HEK293 (cell line): ENCODE data around the gene MYL4.
A peak's percentile ranks its signal among the peaks of the same experiment; 100 is the strongest.

ENCODE experiments used
- CTCF ChIA-PET: fragments of 350-600 bp; formaldehyde crosslinking; extraction: SDS; loops from one replicate; lab custom pipeline; 2021; ENCODE audit warnings: antibody characterized with exemption; lab: Yijun Ruan, JAX
- POLR2A ChIA-PET: fragments of 300-600 bp; formaldehyde crosslinking; extraction: SDS; loops from one replicate; lab custom pipeline; 2020; ENCODE audit warnings: antibody characterized with exemption, inconsistent platforms; lab: Yijun Ruan, JAX
- H3K27ac ChIP-seq: fragments of 200-500 bp; sonication (Bioruptor generic); 2 replicates; pipeline ENCODE4 v1.5.1; 2014; ENCODE audit warnings: low read depth, low read length, control low read depth, inconsistent platforms; ENCODE audit errors: extremely low read depth
- H3K36me3 ChIP-seq, 2 experiments: fragments of 200-500 bp in 1 of 2; sonication (Bioruptor generic) in 1 of 2; 1 replicate in 1 of 2; 2 replicates in 1 of 2; pipeline ENCODE4 v1.5.1; 2014 to 2017; ENCODE audit warnings: inconsistent platforms in 2 of 2, low read length in 2 of 2; ENCODE audit not compliant: control insufficient read depth in 2 of 2, insufficient read depth in 1 of 2
- H3K4me1 ChIP-seq: fragments of 200-500 bp; sonication (Bioruptor generic); 2 replicates; pipeline ENCODE4 v1.5.1; 2014; ENCODE audit warnings: mild to moderate bottlenecking, low read length, inconsistent platforms; ENCODE audit not compliant: control insufficient read depth, insufficient read depth
- H3K4me3 ChIP-seq: 2 replicates; pipeline ENCODE4 v1.5.1; 2011; ENCODE audit warnings: low read depth, mild to moderate bottlenecking, control low read depth, low read length, moderate library complexity
- H3K9me3 ChIP-seq: fragments of 200-500 bp; sonication (Bioruptor generic); 2 replicates; pipeline ENCODE4 v1.5.1; 2014; ENCODE audit warnings: low read depth, low read length, inconsistent platforms; ENCODE audit not compliant: control insufficient read depth, insufficient read depth
- EGR2 ChIP-seq: fragments of 450-650 bp; formaldehyde crosslinking; IDR thresholded peaks from 2 replicates; pipeline ENCODE4 v1.5.1; 2016; ENCODE audit warnings: low read depth, missing biosample characterization, missing genetic modification characterization
- HOXC10 ChIP-seq: sonication (generic); formaldehyde crosslinking; IDR thresholded peaks from 2 replicates; pipeline ENCODE4 v1.8.1; 2023; ENCODE audit warnings: mild to moderate bottlenecking, missing genetic modification reagents
- KLF9 ChIP-seq: fragments of 450-650 bp; formaldehyde crosslinking; IDR thresholded peaks from 2 replicates; pipeline ENCODE4 v1.5.1; 2016; ENCODE audit warnings: missing biosample characterization, missing genetic modification characterization, low read depth
- SALL2 ChIP-seq: fragments of 450-650 bp; formaldehyde crosslinking; IDR thresholded peaks from 2 replicates; pipeline ENCODE4 v1.5.0; 2017; ENCODE audit warnings: missing biosample characterization, mild to moderate bottlenecking, missing genetic modification characterization, borderline replicate concordance
- ZBTB20 ChIP-seq: fragments of 450-650 bp; formaldehyde crosslinking; IDR thresholded peaks from 2 replicates; pipeline ENCODE4 v1.5.1; 2016; ENCODE audit warnings: missing biosample characterization, missing genetic modification characterization
- ZBTB21 ChIP-seq: fragments of 450-650 bp; formaldehyde crosslinking; IDR thresholded peaks from 2 replicates; pipeline ENCODE4 v1.5.1; 2017; ENCODE audit warnings: missing biosample characterization, missing genetic modification characterization
- ZBTB8A ChIP-seq: fragments of 450-650 bp; formaldehyde crosslinking; IDR thresholded peaks from 2 replicates; pipeline ENCODE4 v1.5.1; 2016; ENCODE audit warnings: missing biosample characterization, missing genetic modification characterization
- ZFP69B ChIP-seq: fragments of 450-650 bp; formaldehyde crosslinking; IDR thresholded peaks from 2 replicates; pipeline ENCODE4 v1.5.1; 2016; ENCODE audit warnings: missing biosample characterization, missing genetic modification characterization
- ZNF114 ChIP-seq: fragments of 450-650 bp; formaldehyde crosslinking; IDR thresholded peaks from 2 replicates; pipeline ENCODE4 v1.5.0; 2017; ENCODE audit warnings: missing biosample characterization, missing genetic modification characterization
- ZNF221 ChIP-seq: fragments of 450-650 bp; formaldehyde crosslinking; IDR thresholded peaks from 2 replicates; pipeline ENCODE4 v1.5.1; 2017; ENCODE audit warnings: missing biosample characterization, missing genetic modification characterization, borderline replicate concordance
- ZNF548 ChIP-seq: fragments of 450-650 bp; formaldehyde crosslinking; IDR thresholded peaks from 2 replicates; pipeline ENCODE4 v1.5.1; 2016; ENCODE audit warnings: missing biosample characterization, missing genetic modification characterization
- ZNF654 ChIP-seq: fragments of 450-650 bp; formaldehyde crosslinking; IDR thresholded peaks from 2 replicates; pipeline ENCODE4 v1.5.1; 2016; ENCODE audit warnings: low read depth, missing biosample characterization, missing genetic modification characterization
- ZNF660 ChIP-seq: fragments of 450-650 bp; IDR thresholded peaks from 2 replicates; pipeline ENCODE4 v1.5.1; 2018; ENCODE audit warnings: missing biosample characterization, mild to moderate bottlenecking, missing genetic modification characterization
- ZNF76 ChIP-seq: fragments of 450-650 bp; formaldehyde crosslinking; IDR thresholded peaks from 2 replicates; pipeline ENCODE4; 2016; ENCODE audit warnings: low read depth, missing biosample characterization, missing genetic modification characterization, borderline replicate concordance
- ZNF768 ChIP-seq: fragments of 450-650 bp; formaldehyde crosslinking; IDR thresholded peaks from 2 replicates; pipeline ENCODE4 v1.5.1; 2018; ENCODE audit warnings: missing biosample characterization, mild to moderate bottlenecking, missing genetic modification characterization
- ZNF785 ChIP-seq: fragments of 450-650 bp; formaldehyde crosslinking; IDR thresholded peaks from 2 replicates; pipeline ENCODE4 v1.5.1; 2016; ENCODE audit warnings: missing biosample characterization, missing genetic modification characterization
- TF ChIP-seq, protein P1 (sequence below): fragments of 450-650 bp; formaldehyde crosslinking; IDR thresholded peaks from 2 replicates; pipeline ENCODE4 v1.5.1; 2016; ENCODE audit warnings: missing biosample characterization, missing genetic modification characterization
- TF ChIP-seq, protein P2 (sequence below): fragments of 450-650 bp; formaldehyde crosslinking; IDR thresholded peaks from 2 replicates; pipeline ENCODE4 v1.5.1; 2016; ENCODE audit warnings: missing biosample characterization, missing genetic modification characterization
- TF ChIP-seq, protein P3 (sequence below): fragments of 450-650 bp; IDR thresholded peaks from 2 replicates; pipeline ENCODE4 v1.5.1; 2018; ENCODE audit warnings: missing biosample characterization, missing genetic modification characterization
- TF ChIP-seq, protein P4 (sequence below): fragments of 450-650 bp; formaldehyde crosslinking; IDR thresholded peaks from 2 replicates; pipeline ENCODE4 v1.5.1; 2016; ENCODE audit warnings: missing biosample characterization, missing genetic modification characterization
- TF ChIP-seq, protein P5 (sequence below): fragments of 450-650 bp; formaldehyde crosslinking; IDR thresholded peaks from 2 replicates; pipeline ENCODE4 v1.5.1; 2016; ENCODE audit warnings: missing biosample characterization, missing genetic modification characterization

The MYL4 gene

DNA sequence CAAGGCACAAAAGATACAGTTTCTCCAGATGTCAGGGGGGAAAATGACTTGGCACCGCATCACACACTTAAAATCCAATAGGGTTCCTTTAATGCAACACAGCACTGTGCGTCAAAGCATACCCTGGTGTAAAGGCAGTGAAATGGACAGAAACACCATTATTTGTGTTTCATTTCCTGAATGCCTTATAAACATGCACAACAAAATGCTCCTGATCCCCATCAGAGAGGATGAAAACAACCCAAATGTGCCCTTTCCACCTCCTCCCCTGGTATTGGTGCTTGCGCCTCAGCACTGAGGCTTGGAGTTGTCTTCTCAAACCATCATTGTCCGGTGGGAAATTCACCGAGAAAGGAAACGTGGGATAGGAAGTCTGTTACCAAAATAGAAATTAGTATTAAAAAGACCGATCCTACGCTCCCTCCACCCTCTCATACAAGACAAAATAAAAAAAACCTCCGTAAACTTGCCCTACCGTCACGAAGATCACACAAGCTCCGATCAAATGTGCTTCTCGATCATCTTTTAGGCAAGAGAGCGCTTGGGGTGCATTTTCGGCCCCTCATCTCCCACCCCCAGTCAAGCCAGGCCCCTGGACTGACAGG lies 20.8 kb upstream of the MYL4 start:
- POLR2A ChIA-PET: interaction anchor here (0.6 to 1.6 kb wide), 3 partner anchors 8 to 88 kb away, joined by 3 to 8 read pairs (median 4); no protein-coding TSS in a partner anchor

DNA sequence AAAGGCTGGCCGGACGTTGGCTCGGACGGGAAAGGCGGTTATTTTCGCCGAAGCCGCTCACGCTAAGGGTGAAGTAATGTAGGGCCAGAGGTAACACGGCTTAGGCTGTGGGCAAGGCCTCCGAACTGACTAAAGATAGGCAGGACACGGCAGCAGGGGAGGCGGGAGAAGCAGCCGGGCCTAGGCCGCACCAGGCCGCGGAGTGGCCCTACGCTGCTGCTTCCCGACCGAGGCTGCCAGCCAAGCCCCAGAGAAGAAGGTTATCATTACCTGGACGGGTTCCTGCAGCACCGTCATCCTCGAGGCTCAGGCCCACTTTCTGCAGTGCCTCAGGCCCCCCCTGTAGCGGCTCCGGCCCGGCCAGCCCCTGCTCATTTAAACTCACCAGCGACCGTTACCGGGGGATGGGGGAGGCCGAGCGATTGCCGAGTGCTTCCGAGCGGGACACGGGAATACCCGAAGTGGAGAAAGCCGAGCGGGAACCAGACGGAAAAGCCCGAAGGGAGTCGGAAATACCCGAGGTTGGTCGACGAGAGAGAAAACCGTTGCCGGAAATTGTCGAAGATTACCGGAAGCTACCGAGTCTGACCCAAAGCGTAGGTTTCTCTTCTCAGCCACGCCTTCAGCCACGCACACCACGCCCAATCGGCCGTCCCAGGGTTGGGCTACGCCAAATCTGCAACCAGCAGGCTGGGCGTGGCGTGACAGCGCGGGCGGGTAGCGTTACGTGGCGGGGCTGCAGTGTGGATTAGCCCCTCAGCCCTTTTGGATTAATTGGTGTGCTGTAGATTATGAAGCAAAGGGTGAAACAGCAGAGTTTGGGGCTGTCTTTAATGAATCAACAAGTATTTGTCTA lies 20.0 kb upstream of the MYL4 start, which contains the start of gene CDC27:
TSS of gene CDC27 (minus strand) at position 420 of the 856 bp plus-strand sequence. CDS start at position 297, 123 bp downstream.
- Histone ChIP-seq H3K4me3 (peak within 1 kb of the TSS; percentile 49), H3K9me3 (no peaks in the 10 kb centered on the region), H3K36me3 (peaks cover 5 to 9% of the 10 kb centered on the region in 2 experiments), H3K4me1 (peaks cover 4% of the 10 kb centered on the region; the same call in 1 of the 2 replicates), H3K27ac (peak within 1 kb of the TSS; percentile 97)
- CTCF ChIA-PET: interaction anchor here (0.7 to 1.6 kb wide), 4 partner anchors 15 to 137 kb away, joined by 3 to 5 read pairs (median 4); no protein-coding TSS in a partner anchor
- POLR2A ChIA-PET: interaction anchor here (0.6 to 1.6 kb wide), 12 partner anchors 8 to 460 kb away, joined by 3 to 8 read pairs (median 4); partner anchors contain the start of gene KPNB1
- TF ChIP-seq, protein P1, sequence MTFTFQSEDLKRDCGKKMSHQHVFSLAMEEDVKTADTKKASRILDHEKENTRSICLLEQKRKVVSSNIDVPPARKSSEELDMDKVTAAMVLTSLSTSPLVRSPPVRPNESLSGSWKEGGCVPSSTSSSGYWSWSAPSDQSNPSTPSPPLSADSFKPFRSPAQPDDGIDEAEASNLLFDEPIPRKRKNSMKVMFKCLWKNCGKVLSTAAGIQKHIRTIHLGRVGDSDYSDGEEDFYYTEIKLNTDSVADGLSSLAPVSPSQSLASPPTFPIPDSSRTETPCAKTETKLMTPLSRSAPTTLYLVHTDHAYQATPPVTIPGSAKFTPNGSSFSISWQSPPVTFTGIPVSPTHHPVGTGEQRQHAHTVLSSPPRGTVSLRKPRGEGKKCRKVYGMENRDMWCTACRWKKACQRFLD (tag by site-specific recombination): no peak
- TF ChIP-seq ZNF660 (peak; percentile 93), HOXC10 (CRISPR knock-in tag) (0 out of 2 replicates have a peak, but pooled peaks have one; percentile 84), EGR2 (tag by site-specific recombination) (peak; percentile 47), KLF9 (tag by site-specific recombination) (peak; percentile 98), ZBTB21 (tag by site-specific recombination) (peak; percentile 11; the same call in 1 of the 2 replicates), ZBTB8A (tag by site-specific recombination) (peak; percentile 97), ZNF785 (tag by site-specific recombination) (no peak), SALL2 (tag by site-specific recombination) (no peak), ZNF654 (tag by site-specific recombination) (no peak), ZNF76 (tag by site-specific recombination) (peak; percentile 78), ZFP69B (tag by site-specific recombination) (peak; percentile 71), ZNF114 (tag by site-specific recombination) (no peak), ZNF768 (no peak), ZBTB20 (0 out of 2 replicates have a peak, but pooled peaks have one; percentile 44), ZNF548 (tag by site-specific recombination) (no peak)
- TF ChIP-seq, protein P2, sequence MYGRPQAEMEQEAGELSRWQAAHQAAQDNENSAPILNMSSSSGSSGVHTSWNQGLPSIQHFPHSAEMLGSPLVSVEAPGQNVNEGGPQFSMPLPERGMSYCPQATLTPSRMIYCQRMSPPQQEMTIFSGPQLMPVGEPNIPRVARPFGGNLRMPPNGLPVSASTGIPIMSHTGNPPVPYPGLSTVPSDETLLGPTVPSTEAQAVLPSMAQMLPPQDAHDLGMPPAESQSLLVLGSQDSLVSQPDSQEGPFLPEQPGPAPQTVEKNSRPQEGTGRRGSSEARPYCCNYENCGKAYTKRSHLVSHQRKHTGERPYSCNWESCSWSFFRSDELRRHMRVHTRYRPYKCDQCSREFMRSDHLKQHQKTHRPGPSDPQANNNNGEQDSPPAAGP (tag by site-specific recombination): peak; percentile 80; the same call in 1 of the 2 replicates
- TF ChIP-seq, protein P3, sequence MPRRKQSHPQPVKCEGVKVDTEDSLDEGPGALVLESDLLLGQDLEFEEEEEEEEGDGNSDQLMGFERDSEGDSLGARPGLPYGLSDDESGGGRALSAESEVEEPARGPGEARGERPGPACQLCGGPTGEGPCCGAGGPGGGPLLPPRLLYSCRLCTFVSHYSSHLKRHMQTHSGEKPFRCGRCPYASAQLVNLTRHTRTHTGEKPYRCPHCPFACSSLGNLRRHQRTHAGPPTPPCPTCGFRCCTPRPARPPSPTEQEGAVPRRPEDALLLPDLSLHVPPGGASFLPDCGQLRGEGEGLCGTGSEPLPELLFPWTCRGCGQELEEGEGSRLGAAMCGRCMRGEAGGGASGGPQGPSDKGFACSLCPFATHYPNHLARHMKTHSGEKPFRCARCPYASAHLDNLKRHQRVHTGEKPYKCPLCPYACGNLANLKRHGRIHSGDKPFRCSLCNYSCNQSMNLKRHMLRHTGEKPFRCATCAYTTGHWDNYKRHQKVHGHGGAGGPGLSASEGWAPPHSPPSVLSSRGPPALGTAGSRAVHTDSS (tag by site-specific recombination): no peak
- TF ChIP-seq, protein P4, sequence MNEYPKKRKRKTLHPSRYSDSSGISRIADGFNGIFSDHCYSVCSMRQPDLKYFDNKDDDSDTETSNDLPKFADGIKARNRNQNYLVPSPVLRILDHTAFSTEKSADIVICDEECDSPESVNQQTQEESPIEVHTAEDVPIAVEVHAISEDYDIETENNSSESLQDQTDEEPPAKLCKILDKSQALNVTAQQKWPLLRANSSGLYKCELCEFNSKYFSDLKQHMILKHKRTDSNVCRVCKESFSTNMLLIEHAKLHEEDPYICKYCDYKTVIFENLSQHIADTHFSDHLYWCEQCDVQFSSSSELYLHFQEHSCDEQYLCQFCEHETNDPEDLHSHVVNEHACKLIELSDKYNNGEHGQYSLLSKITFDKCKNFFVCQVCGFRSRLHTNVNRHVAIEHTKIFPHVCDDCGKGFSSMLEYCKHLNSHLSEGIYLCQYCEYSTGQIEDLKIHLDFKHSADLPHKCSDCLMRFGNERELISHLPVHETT (tag by site-specific recombination): peak; percentile 55; the same call in 1 of the 2 replicates

More for the DNA sequence above, 20.8 kb upstream of the MYL4 start:
- Histone ChIP-seq H3K9me3 (no peaks in the 10 kb centered on the region), H3K36me3 (peaks cover 5 to 9% of the 10 kb centered on the region in 2 experiments), H3K4me3 (peak overlapping the region; percentile 49), H3K4me1 (peaks cover 11% of the 10 kb centered on the region; the same call in 1 of the 2 replicates), H3K27ac (peak overlapping the region; percentile 97)
- TF ChIP-seq, protein P5, sequence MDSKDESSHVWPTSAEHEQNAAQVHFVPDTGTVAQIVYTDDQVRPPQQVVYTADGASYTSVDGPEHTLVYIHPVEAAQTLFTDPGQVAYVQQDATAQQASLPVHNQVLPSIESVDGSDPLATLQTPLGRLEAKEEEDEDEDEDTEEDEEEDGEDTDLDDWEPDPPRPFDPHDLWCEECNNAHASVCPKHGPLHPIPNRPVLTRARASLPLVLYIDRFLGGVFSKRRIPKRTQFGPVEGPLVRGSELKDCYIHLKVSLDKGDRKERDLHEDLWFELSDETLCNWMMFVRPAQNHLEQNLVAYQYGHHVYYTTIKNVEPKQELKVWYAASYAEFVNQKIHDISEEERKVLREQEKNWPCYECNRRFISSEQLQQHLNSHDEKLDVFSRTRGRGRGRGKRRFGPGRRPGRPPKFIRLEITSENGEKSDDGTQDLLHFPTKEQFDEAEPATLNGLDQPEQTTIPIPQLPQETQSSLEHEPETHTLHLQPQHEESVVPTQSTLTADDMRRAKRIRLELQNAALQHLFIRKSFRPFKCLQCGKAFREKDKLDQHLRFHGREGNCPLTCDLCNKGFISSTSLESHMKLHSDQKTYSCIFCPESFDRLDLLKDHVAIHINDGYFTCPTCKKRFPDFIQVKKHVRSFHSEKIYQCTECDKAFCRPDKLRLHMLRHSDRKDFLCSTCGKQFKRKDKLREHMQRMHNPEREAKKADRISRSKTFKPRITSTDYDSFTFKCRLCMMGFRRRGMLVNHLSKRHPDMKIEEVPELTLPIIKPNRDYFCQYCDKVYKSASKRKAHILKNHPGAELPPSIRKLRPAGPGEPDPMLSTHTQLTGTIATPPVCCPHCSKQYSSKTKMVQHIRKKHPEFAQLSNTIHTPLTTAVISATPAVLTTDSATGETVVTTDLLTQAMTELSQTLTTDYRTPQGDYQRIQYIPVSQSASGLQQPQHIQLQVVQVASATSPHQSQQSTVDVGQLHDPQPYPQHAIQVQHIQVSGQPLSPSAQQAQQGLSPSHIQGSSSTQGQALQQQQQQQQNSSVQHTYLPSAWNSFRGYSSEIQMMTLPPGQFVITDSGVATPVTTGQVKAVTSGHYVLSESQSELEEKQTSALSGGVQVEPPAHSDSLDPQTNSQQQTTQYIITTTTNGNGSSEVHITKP (tag by site-specific recombination): peak; percentile 92
- TF ChIP-seq ZNF221: no peak
- peak; percentile 42; the same call in 1 of the 2 replicates for TF ChIP-seq ZNF768
- CTCF ChIA-PET: no interaction called here
